Right forelimb (tissue), 1 donor: ENCODE data around the gene PLCG2.
"Not testable (repeated sequence)": the region's sequence is repeated elsewhere in the genome, so short reads cannot be mapped to it uniquely, and the experiment has no call there.

Source experiments
- DNase-seq: peaks from one replicate; pipeline ENCODE4 v3.0.0-alpha.2; 2018

Gene PLCG2

DNA sequence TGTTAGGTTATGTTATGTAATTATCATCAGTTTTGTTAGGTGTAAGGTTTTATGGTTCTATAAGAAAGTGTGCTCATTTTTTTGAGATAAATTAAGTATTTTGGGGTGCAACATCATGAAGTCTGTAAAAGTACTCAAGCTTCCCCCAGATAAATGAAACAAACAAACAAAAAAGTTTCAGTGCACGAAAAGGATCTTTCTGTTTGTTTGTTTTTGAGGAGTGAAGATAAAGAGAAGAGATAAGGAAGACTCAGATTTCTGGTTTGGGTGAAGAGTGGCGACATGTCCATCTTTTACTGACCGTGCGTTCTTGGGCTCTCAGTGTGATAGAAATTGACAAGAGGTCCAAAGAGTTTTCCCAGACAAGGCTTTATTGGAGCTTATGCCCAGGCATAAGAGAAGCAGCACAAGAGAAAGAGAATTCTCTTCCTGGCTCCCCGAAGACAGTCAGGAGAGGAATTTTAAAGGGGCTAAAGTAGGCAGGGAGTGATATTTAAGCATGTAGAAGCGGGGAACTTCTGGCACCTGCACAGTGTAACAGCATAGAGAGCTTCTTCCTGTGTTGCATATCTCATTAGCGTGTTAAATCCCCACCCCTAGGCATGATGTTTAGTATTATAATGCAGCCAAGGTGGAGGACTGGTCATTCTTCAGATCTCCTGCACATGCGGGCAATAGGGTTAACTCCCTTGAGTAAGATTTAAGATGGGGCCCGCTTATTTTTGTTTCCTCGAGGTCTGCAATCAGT is 71.3 kb downstream of the PLCG2 start:
- no peak for DNase-seq

GRCh38 chr16:81852347-81852746 is 73.3 kb downstream of the PLCG2 start:
- DNase-seq = no peak

DNA sequence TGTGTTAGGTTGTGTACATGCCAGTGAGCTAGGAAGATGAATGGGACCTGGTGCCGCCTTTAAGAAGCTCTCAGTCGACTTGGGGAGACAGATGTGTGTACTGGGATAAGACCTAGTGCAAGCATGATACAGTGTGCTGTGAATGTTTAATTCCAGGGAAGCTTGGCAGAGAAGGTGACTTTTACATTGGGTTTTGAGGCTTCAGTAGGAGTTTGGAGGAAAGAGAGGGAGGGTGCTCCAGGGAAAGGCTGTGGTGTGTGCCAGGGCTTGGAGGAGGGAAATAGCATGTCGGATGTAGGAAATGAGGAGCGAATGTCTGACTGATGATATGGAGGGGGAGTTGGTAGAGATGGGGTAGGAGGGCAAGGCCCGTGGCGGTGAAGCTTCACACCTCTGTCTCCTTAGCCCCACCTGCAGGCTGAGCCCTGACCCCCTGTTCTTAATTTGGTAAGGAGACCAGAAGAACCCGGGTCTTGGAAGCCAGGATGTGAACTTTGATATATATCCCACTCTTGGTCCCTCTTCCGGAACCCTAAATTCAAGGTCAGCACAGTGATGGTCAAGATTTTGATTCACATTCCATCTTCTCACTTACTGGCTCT is 76.6 kb downstream of the PLCG2 start:
- no peak for DNase-seq

DNA sequence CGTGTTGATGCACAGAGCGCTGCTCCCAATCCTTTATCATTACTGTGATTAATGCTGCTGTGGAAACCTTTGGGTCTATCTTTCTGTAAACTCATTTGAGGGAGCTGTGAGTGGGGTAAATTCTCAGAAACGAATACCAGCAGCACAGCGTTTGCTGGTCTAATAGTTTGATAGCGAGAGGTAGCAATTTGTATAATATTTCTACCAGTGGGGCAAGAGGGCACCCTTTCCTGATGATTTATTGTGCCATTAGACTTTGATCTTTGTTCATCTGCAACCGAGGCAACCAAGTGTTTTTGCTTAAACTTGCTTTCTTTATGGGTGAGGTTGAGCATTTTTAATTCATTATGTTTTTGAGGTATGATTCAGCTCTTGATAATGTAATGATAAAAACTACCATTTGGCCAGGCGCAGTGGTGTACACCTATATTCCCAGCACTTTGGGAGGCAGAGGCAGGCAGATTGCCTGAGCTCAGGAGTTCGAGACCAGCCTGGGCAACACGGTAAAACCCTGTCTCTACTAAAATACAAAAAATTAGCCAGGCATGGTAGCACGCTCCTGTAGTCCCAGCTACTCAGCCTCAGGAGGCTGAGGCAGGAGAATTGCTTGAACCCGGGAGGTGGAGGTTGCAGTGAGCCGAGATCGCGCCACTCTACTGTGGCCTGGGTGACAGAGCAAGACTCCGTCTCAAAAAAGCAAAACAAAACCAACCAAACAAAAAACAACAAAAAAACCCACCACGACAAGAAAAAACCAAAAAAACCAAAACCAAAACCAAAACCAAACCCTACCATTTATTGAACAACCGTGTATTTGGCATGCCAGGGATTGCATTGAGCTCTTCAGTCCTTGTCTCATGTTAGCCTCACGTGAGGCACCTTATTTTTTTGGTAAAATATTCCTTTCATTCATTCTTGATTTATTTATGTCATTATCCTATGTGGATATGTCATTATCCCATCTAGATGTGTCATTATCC is 81.5 kb downstream of the PLCG2 start:
- DNase-seq = no peak

DNA sequence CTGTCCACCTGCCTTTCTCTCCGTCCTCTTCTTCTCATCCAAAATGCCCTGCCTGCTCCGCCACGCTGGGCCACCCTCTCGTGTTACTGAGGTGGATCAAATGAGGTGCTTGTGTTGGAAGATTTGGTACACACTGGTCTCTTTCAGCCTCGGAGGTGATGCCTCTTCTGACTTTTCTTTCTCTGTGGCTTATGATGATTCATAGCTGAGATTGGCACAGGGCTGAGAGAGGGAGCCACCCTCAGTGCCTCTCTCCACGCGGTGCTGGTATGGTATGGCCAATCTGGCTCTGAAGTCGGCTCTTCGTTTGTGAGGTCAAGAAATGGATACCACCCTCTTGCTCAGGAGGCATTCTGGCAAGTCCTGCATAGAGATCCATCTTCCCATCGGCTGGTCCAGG is 82.4 kb downstream of the PLCG2 start:
- no peak for DNase-seq

DNA sequence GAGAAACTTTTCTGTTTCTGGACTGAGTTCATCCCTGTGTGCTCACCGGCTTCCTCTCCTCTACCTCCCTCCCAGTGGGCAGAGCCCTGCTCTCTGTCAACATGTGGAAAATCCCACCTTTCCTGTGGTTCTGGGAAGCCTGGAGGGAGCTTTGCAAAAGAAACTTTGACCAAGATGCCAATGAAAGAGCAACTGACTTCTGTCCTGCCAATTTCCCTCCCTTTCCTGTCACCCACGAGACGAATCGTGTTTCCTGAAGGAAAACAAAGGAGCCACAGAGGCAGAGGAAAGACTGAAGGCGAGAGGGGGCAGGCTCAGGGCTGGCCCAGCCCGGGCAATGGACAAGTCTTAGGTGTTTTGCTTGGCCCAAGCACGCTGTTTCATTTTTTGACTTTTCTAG is 82.8 kb downstream of the PLCG2 start:
- DNase-seq = peak; percentile 50

DNA sequence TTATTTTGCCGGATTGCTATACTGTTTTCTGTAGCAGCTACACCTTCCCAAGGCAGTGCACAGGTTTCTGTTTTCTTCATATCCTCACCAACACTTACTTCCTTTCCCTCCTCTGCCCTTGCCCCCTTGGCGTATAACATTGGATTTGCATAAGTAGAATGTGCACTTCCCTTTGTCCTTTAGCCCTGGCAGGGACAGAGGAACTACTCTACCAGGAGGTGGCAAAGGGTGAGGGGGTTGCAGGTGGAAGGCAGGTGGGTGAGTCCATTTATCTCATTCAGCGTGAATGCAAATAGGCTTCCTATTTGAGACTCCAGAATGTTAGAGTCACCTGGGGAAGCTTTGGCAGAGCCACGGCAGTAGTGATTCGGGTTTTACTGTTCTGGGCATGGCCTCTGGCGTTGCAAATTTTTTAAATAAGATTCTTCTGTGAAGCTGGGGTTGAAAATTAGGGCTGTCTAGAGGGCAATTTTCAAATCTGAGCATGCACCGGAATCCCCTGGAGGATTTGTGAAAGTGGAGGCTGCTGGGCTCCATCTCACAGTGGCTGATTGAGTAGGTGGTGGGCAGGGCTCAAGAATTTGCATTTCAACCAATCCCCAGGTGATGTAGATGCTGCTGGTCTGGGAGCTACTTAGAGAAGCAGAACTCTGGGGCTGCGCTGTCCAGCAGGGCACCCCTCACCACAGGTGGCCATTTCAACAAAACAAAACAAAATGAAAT is 84.7 kb downstream of the PLCG2 start:
- no peak for DNase-seq

DNA sequence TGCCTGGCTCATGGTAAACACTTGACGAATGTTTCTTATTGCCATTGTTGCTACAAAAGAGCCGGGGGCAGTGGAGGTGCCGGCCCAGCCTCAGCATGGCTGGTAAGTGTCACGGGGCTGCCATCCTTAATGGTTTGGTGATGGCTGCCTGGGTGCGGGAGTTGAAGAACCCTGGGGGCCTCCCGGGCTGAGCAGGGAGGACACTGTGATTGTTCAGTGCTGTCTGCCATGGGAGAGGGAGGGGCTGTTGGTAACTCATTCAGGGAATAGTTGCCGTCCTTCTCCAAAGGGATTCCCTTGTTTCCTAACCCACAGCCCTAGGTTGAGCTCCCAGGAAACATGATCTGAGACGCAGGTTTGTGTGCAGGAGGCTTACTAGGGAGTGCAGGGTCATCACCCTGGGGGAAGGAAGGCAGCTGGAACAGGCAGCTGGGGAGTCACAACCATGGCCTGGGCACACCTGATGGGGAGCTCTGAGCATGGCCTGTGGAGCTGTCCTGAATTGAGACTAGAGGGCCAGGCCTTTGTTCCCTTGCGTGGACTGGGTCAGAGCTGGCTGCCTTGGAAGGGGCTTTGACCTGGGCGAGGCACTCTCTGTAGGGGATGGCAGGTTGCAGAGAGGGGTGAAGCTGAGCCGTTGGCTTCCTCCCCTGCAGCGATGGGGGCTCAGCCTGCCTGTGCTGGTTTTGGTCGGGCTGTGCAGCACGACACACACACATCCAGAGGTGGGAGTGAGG is 85.7 kb downstream of the PLCG2 start:
- DNase-seq = no peak

GRCh38 chr16:81866820-81867440 is 87.8 kb downstream of the PLCG2 start:
- DNase-seq = no peak

DNA sequence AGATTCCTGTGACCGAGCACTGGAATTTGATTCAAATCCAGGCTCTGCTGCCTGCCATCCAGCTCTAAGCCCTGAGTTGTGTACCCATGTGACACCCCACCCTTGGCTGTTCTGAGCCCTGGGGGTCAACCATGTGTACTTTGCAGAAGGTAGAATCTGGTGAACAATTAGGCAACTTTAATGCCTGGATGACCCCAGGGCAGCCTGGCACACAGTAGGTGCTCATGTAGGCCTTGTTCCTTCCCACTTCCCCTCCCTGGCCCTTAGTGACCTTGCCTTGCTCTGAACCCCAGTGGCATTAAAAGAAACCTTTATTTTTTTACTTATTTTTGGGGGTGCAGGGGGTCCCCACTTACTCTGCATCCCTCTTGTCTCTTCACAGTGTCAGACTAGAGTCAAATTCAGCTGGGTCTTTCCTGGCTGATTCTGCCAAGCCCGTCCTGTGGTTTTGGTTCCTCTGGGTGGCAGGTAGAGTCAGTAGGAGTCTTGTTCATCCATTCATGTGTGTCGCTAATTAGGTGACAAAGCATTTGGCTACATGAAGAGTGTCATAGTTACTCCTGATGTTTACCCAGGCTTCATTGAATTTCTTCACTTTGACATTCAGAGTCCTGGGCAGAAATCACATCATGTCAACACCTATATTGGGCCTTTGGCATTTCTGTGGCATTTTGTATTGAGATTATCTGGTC is 89.1 kb downstream of the PLCG2 start:
- DNase-seq = no peak

- no peak for DNase-seq
These were observed 90.2 kb downstream of the PLCG2 start for GRCh38 chr16:81869326-81869725.

DNA sequence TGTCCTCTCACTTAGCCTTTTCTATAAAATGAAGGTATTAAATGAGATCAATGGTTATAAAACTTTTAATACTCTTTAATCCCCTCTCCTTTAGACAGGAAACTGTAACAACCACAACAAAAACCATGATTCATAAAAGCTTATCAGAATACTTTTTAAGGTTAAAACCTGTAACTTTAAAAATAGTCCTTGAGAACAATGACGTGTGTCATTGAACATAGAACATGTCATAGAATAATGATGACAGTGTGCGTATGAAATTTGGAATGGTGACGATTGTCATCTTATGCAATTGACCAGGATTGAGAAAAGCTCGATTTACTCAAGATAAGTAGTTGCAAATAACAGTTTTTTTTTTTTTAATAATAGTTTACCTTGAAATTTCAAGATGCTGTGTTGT is 94.1 kb downstream of the PLCG2 start:
- DNase-seq = no peak

- DNase-seq = no peak
These were observed 95.0 kb downstream of the PLCG2 start for GRCh38 chr16:81873843-81874752.

DNA sequence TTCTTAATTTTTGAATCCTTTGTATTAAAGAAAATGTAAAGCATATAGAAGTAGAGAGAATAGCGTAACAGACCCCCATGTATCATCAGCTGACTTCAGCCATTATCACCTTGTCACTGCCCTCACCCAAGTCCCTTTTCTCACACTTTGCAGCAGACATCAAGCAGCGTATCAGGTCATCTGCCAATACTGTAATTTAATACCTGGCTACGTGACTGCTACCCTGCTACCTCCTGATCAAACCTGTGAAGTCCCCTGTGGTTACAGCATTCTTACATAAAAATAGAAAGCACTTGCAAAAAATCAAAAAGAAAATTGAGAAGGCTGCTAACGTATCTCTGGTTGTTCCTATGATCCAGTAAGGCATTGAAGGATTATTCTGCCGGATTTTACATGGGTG is 96.4 kb downstream of the PLCG2 start:
- no peak for DNase-seq

DNA sequence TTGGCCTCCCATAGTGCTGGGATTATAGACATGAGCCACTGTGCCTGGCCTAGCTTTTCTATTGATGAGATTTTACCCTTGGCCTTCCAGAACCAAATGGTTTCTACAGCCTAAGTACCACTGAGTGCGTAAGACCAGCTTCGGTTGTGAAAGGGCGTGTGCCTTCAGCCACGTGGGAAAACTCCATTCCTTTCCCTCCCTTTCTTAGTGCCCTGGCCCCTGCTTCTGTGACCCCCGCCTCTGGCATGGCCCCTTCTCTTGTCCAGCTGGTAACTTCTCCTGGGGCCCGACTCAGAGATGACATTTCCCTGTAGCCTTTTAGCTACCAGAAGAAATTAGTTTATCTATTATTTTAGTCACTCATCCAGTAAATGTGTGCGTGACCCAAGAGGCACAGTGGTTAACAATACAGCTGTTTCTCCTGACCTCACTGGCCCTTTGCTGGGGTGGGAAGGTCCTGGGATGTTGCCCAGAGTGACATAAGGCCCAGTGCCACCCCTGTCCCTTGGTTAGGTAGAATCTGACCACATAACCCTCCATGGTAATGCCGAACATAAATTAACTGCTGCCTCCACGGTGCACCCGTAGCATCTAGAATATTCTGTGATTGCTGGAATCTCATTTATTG is 97.3 kb downstream of the PLCG2 start:
- no peak for DNase-seq

DNA sequence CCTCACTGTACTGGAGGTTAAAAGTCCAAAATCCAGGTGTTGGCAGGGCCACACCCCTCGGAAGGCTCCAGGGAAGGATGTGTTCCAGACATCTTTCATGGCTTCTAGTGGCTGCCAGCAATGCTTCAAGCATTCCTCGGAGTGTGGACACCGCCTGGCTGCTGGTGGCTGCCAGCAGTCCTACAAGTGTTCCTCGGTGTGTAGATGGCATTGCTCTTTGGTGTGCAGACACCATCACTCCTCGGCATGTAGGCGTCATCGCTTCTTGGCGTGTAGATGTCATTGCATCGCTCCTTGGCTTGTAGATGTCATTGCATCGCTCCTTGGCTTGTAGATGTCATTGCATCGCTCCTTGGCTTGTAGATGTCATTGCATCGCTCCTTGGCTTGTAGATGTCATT is 98.4 kb downstream of the PLCG2 start:
- DNase-seq = not testable (repeated sequence)

DNA sequence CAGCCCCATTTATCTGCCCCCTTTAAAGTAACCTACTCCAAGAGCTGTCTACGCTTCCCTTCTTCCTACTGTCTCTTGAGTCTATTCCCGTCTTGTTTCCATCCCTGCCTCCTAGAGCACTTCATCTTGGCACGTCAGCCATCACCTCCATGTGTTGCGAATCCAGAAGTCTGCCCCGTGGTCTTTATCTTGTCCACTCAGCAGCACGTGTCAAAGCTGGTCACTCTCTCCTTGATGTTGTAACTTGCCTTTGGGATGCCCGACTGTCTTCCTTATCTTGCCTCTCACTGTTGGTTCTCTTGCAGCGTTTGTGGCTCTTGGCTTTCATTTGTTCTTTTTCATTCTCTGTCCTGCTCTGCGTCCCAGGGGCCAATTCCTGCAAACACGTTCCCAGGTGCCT is 99.4 kb downstream of the PLCG2 start:
- no peak for DNase-seq

GRCh38 chr16:81879625-81880024 is 100.5 kb downstream of the PLCG2 start:
- no peak for DNase-seq

- DNase-seq = no peak
These were observed 101.7 kb downstream of the PLCG2 start for GRCh38 chr16:81880816-81881215.

DNA sequence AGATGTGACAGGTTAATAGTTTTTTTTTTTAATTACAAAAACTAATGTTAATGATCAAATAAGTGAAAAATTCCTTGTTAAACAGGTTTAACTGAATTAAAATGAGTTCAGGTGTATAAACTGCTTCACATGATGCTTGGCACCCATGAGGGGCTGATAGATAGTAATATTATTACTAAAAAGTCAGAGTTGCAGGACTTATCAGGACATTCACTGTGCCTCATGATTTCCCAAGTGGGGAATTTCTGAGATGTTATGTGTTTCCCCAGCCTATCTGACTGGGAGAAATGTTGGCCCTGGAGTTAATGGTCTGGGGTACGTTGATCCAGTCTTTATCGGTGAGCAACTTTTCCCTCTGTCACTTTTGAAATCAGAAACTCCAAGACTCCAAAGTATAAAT is 102.1 kb downstream of the PLCG2 start:
- no peak for DNase-seq
